Lung microvascular endothelial cell (primary cell): ENCODE results near the gene CACYBP. TPM values are rescaled to one million over a fixed set of nuclear protein-coding genes. Genes with fewer than 3 reads are reported as not detected.
A peak's percentile ranks its signal among the peaks of the same experiment; 100 is the strongest.
"Not testable (repeated sequence)": the region's sequence is repeated elsewhere in the genome, so short reads cannot be mapped to it uniquely, and the experiment has no call there.

Experiments used
- DNase-seq, 2 donors: peaks; one replicate each; pipeline versions ENCODE4 v3.0.0 to v3.0.0-alpha.2; 2010; ENCODE audit warnings: low read depth in 2 of 2
- total RNA-seq: library from RNA; depleted of rRNA; stranded (reverse); fragments of >200 nt; gene quantifications from 2 replicates; pipeline ENCODE4 v1.2.1, GENCODE V29; 2014

Gene CACYBP
- total RNA-seq, 1 donor from 2014 or later = 205 TPM

DNA sequence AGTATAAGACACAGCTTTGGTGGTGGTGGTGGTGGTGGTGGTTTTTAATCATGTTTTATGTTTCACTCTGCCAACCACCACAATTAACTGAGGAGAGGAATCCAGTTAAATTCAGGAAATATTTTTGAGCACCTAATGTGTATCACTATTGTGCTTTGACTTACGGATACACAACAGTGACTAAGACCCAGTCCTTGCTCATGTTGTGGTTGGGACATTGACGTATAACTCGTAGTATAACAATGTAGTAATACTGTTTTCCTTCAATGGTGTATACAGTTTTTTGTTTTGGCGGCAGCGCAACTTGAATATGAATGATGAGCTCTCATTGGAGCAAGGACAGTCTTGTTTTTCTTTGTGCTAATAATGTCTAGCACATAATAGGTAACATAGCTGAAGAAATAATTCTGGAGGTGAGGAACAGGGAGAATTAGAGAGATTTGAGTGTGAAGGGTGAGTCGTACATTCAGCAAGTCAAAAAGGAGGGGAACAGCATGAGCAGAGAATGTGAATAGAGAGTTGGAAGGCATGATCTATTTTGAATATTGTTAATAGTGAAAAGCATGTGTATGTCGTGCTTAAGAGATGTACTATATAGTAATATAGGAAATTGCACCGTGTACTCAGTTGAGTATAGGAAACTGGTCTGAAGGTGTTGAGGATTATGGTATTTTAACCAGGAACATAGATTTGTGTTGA lies 5.5 kb downstream of the CACYBP start:
- peak in 1 of 2 donors; percentile 12 for DNase-seq

DNA sequence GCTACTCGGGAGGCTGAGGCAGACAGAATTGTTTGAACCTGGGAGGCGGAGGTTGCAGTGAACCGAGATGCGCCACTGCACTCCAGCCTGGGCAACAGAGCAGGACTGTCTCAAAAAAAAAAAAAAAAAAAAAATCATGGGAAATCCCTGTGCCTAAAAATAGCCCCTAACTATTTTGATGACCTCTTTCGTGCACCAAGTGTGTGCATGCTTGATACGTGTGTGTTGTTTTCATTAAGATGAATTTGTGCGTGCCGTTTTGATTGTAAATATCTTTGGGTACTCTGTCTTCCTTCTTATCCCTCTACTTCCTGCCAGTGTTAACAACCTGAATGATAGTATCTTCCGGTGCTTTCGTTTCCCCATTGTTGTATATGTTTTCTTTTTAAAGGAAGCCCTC lies 9.8 kb downstream of the CACYBP start:
- DNase-seq = peak; percentile 40

DNA sequence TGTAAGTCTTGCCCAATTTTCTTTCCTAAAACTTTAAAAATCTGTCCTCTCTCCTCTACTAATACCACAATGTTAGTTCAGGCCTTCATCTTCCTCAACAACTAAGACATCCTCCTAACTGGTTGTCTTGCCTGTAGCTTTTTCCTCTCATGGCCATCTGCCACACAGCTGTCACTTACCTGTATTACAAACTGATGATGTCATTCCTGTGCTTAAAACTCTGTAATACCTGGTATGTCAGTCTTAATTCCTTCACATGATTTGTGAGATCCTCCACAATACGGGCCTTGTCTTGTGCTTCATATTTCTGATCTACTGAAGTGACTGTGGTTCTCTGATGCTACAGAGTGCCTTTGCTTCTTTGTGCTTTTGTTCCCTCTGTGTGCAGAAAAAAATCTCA lies 13.7 kb downstream of the CACYBP start:
- DNase-seq = no peak

DNA sequence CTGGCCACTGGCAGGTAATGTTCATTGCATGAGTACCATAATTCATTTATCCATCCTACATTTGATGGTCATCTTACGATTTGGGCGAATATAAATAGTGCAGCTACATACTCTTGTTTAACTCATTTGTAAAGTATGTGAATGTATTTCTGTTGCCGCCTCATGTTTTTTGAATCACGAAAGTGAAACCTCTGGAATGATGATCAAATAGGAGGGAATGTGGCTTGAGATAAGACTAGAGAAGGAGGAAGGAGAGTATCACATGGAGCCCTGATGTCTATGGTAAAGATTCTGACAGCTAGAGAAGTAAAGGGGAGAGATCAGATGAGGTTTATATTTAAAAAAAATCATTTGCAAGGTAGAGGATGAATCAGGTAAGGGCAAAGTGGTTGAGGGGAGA lies 15.5 kb downstream of the CACYBP start:
- DNase-seq = no peak

DNA sequence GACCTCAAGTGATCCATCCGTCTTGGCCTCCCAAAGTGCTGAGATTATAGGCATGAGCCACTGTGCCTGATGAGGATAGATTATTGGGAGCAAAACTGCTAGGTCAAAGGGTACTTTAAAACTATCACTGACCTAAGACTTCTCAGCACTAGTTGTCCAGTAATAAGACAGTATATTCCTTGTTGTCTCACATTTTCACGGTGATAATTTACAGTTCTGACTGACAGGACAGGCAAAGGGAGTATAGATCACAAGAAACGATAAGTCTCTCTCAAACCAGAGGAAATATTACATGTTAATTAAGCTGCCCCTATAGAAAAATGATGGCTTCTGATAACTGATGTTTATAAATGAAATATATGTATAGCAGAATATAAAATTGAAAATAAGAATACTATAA lies 19.8 kb downstream of the CACYBP start:
- DNase-seq = no peak

DNA sequence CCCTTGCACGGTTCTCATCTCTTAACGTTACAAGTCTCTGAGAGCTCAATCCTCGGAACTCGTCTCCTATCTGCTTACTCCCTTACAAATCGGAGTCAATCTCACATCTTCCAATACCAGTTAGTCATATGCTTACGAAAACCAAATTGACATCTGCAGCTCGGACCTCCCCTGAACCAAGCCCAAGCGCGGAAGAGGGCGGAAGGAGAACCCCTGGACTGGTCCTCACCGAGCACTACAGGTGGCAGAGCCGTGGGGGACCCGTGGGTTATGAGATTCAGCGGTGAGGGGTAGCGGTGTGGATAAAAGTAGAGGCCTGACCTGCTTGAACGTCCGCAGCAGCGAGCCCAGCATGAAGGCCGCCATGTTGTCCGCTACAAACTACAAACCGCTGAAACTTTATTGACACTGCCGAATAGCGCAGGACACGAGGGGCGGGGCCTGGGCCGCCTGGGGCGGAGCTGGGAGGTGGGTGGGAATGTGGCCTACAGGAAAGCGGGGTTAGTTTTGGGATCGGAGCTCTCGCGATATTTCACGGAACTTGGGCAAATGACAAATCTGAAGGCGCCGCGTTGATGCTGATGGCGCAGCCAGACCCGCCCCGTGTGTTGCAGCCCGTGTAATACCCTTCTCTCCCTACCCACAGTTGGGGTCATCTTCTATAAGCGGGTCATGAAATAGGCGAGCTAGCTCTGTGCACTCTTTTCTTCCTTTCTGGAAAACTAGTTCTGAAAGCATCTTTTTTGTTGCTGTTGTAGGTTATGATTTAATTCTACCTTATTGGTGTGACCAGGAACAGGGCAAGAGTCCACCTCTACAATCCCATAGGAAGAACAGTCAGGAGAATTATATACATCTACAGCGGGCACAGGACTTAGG lies 23.5 kb downstream of the CACYBP start, which contains the start of gene MRPS14:
Gene MRPS14, minus strand, starts transcription at position 383 of the 879 bp plus-strand sequence. Its CDS starts 17 bp downstream, at position 366.
- peak; percentile 97 to 99 for DNase-seq

DNA sequence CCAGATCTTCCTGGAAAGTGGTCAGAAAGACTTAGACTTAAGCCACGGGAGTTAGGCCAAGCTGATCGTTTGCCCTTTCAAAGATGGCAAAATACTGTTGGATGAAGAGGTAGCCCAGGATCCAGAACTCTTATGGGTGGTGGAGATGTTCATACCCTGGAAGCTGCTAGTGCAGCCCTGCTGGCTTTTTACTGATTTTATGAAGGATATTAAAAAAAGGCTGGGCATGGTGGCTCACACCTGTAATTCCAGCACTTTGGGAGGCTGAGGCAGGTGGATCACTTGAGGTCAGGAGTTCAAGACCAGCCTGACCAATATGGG lies 24.1 kb downstream of the CACYBP start:
- DNase-seq = not testable (repeated sequence)

DNA sequence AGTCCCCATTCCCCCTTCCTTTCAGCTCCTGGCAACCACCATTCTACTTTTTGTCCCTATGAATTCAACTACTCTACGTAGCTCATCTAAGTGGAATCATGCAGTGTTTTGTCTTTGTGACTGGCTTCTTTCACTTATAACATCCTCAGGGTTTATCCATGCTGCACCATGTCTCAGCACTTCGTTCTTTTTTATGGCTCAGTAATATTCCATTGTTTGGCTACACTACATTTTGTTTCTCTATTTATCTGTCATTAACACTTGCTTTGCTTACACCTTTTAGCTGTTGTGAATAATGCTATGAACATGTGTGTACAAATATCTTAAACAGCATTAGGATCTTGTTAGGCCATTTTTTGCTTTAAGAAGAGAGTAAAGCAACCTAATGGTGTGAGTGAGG lies 25.0 kb downstream of the CACYBP start:
- DNase-seq = no peak

DNA sequence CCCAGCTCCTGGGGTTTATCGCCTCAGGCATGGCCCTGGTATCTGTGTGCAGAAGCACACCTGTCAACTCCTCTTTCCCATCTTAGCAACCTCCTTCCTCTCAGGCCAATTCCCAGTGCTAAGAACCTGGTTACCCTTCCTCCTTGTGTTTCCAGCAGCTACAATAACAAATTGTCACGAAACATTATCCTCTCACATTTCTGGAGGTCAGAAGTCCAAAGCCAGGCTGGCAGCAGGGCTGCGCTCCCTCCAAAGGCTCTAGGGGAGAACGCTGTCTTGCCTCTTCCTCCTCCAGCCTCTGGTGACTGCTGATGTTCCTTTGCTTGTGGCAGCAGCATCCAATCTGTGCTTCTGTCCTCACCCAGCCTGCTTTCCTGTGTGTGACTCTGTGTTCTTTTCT lies 34.2 kb downstream of the CACYBP start:
- DNase-seq = no peak

DNA sequence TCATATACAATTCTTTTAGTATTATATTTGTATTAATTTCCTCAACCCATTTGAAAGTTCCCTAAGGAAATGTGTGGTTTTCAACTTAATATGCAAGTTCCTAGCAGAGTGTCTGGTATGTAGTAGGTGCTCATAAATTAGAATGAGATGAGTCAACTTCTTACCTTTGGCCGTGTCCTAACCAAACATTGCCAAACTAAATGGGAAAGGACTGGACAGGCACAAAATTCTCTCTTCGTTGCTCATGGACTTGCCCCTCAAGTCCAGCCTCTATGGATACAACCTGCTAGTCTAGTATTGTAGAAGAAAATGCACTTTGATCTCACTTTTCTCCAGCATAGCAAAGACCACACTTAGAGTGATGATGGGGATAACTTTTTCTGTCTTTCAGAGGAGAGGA lies 35.0 kb downstream of the CACYBP start:
- DNase-seq = no peak

DNA sequence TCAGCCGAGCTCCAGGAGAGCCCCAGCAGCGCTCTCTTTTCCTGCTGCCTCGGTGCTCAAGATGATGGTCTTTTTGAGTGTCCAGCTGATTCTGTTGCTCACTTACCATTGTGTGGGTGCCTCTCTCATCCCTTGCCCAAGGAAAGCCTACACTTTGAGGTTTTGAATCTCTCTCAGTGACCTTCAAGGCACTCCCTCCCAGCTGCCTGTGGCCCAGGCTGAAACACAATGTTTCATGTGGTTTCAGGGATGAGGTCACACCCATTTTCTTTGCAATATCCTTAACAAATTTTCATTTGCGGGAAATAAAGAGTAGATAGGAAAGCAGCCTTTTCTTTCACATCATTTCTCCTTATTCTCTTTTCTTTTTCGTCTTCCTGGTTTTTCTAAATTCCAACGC lies 36.1 kb downstream of the CACYBP start:
- no peak for DNase-seq

DNA sequence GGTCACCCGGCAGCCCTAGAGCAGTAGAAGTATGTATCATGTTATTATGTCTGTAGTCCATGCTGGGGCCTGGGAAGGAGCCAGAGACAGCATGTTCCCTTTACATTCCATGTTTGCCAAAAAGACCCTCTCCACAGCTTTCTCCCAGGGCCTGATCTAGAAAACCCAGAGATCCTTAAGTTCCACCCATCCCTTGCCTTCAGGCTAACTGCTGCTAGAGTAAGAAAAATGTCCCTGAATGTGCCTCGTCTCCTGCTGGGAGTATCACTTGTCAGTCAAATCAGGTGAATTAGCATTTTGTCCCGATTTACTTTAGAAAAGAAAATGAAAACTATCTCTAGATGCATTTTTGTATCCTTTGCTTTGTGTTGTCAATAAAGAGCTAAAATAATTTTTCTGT lies 36.7 kb downstream of the CACYBP start:
- no peak for DNase-seq

DNA sequence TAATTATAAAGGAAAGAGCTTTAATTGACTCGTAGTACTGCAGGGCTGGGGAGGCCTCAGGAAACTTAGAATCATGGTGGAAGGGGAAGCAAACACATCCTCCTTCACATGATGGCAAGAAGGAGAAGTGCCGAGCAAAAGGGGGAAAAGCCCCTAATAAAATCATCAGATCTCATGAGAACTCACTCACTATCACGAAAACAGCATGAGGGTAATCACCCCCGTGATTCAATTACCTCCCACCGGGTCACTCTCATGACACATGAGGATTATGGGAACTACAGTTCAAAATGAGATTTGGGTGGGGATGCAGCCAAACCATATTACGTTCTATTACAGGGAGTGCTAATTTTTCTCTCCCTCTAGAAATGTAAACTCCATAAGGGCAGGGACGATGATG lies 37.7 kb downstream of the CACYBP start:
- no peak for DNase-seq

DNA sequence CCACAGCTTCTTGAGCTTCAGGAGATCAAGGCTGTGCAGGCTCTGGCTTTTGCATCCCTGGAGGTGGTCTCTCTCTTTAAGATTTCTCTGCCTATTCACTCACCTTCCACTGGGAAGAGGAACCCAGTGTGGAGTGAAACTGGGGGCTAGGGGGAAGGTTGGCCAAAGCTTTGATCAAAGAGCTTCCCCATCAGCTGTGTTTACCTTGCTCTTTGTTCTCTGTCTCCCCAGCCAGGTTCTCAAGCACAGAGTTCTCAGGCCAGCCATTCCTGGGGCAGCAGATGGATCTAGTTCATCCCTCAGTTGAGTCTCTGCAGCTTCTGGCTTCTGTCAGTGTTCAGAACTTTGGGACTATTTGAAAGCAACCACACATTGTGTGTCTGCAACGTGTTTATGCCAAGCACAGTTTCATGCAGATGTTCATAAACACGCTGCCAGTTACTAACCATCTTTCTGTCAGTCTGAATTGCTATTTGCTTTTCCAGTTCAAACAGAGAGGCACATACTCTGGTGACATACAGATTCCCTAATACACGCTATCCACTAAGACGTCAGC lies 40.7 kb downstream of the CACYBP start:
- no peak for DNase-seq

DNA sequence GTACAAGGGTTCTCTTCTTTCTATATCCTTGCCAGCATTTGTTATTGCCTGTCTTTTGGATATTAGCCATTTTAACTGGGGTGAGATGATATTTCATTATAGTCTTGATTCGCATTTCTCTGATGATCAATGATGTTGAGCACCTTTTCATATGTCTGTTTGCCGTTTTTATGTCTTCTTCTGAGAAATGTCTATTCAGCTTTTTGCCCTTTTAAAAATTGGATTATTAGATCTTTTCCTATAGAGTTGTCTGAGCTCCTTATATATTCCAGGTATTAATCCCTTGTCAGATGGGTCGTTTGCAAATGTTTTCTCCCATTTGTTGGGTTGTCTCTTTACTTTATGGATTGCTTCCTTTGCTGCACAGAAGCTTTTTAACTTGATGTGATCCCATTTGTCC lies 42.9 kb downstream of the CACYBP start:
- no peak for DNase-seq

DNA sequence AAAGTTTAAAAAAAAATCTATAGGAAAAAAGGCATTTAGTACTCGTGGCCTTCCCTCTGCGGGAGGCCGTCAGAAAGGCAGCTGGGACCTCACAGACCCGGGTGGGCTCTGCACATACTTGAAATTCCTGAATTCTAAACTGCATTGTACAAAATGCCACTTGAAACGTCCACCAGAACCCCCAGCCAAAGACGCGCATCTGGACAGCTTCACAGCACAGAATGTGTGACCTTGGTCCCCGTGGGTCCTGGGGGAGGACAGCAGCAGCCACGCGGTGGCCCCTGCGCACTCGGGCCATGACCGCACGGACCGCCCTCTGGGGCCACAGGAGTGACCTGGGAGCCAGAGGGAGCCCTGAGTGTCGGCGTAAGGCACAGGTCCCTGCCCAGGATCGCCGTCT lies 44.1 kb downstream of the CACYBP start:
- no peak for DNase-seq

DNA sequence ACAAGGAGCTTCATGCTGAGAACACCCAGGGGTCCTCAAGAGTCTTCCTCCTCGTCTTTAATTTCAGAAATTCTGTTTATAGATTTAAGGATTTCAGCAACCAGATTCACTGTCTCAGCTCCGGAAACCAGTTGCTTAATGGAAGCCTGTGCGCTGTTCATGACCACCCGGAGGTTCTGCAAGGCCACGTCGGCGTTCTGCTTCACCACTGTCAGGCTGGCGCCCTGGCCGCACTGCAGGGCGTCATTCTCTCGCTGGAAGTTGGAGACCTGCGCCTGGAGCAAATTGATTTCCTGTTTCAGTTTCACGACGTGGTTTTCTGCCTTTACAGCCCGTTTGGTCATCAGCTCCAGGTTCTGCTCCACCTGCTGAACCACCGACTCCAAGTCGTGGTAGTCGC lies 44.8 kb downstream of the CACYBP start:
- DNase-seq = not testable (repeated sequence)

DNA sequence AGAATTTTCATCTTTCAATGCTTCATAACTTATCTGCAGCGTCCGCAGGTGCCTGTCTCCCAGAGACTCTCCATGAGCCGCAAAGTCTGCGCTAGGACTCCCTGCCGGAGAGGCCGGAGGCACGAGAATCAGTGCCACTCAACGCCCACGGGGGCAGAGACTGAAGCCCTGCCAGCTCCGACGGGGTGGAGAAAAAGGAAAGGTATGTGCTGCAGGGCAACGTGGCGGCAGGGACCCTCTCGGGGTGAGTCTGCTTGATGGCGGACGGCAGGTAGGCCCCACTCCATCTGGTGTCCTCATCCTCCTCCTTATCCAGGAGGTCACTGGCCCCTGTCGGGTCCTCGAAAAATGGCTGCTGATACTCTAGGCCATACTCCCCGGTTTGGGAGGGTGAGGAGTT lies 45.4 kb downstream of the CACYBP start:
- no peak for DNase-seq

DNA sequence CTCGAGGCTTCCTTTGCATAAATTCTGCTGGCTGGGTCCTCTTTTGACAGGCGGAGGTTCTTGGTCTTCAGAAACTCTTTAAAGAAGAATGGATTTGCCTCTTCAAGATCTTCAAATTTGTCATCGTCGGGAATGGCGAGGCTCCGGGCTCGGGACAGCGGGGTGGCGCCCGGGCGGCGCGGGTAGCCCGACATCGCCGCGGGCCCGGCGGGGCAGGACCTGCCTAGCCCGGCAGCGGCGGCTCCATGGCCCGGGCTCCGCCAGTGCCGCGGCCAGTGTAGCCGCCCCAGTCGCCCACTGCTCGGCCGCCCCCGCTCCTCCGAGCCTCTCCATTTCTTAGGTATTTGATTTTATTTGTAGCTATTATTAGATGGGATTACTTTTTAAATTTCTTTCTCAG lies 45.8 kb downstream of the CACYBP start:
- DNase-seq = no peak

DNA sequence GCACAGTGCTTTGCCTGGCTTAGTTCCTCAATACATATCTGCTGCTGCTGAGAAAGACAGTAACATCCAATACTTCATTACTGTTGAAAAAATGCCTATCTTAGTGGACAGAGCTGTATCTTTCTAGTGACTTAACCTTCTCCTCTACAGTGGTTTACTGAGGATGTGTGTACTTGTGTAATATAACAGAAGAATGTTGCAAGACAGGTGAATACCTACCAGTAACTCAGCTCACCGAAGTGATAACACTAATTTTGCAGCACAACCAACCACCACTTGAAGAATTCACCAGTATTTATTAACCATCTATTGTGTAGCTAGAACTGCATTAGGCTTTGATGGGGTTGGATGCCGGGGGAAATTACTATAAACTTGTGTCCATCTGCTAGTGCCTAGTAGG lies 51.2 kb downstream of the CACYBP start:
- no peak for DNase-seq

DNA sequence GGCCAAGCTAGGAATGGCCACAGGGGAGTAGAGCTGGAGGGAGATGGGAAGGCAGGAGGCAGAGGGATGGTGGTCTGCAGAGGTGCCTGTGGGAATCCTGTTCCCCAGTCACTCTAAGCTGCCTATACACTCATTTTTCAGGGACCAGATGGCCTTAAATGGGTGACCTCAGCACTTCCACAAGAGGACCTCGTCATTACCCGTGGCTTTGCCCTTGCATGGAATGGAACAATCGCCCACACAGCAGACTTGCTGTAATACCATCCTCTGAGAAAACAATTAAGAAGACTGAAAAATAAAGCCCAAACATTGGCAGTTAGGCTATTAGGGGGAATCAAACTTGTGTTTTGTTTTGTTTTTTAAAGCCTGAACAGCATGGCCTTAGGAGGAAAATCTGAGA lies 55.0 kb downstream of the CACYBP start:
- DNase-seq = no peak
